Stimulated activated CD8-positive, alpha-beta memory T cell treated with anti-CD3 and anti-CD28 coated beads, Interleukin-15, amount 100 ng/mL, for 4 hours (primary cell): Measurements from ENCODE around the gene PHIP.

ENCODE experiments used
- DNase-seq, 2 donors: peaks; one replicate each; pipeline ENCODE4 v3.0.0-alpha.2; 2020; ENCODE audit warnings: low read depth in 2 of 2

Gene PHIP

GRCh38 chr6:79009819-79010218 is 68.2 kb downstream of the PHIP start:
- DNase-seq: no peak

GRCh38 chr6:79005497-79005896 is 72.6 kb downstream of the PHIP start:
- no peak for DNase-seq

DNA sequence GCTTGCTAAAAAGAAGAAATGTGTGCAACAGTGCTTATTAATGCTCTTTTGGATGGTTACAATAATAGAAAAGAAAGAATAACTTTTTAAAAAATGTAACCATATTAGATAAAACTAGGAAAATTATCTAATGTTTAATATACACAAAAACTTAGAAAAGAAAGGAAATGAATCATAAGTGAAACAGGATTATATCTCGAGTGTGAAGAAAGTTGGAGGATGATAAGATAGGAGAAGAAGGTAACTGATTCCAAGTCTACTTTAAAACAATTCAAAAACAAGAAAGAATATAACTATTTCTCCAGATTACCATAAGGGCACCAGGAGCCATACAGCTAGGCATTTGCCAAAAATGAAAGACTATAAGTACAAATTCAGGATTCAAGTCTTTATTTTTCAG is 73.0 kb downstream of the PHIP start:
- DNase-seq: no peak

GRCh38 chr6:79004239-79004638 is 73.8 kb downstream of the PHIP start:
- DNase-seq: no peak

DNA sequence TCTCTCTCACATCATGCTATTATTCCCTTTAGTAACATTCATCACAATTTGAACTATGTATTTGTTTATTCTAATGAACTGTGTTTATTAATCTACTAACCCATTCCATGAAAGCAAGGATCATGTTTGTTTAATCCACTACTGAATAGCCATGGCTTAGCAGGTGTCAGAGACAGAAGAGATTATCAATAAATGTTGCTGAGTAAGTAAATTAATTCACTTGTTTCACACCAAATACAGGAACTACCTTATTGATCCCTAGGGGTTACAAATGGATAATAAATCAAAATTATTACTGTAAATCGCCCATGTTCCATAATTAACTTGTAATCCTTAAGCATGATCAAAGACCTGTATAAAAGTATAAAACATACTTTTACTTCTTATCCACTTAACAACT is 76.6 kb downstream of the PHIP start:
- no peak for DNase-seq

DNA sequence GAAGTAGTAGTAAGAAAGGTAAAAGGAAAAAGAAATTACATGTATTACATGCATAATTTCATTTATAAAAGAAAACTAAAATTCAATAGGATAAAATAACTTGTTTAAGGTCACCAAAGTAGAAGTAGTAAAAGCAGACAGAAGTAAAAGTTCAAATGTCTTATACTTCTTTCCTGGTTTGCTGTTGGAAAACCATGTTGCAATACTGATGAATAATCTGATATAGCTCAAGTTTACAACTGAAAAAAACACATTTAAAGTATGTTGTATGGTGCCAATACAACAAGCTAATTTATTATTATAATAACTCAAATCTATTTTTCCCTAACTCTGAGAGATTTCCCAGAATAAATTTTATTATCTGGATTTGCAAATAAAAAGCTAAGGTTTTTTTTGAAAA is 78.3 kb downstream of the PHIP start:
- DNase-seq: no peak

GRCh38 chr6:78995946-78996345 is 82.1 kb downstream of the PHIP start:
- DNase-seq: no peak

- no peak for DNase-seq
These were observed 82.7 kb downstream of the PHIP start for GRCh38 chr6:78995346-78995745.

DNA sequence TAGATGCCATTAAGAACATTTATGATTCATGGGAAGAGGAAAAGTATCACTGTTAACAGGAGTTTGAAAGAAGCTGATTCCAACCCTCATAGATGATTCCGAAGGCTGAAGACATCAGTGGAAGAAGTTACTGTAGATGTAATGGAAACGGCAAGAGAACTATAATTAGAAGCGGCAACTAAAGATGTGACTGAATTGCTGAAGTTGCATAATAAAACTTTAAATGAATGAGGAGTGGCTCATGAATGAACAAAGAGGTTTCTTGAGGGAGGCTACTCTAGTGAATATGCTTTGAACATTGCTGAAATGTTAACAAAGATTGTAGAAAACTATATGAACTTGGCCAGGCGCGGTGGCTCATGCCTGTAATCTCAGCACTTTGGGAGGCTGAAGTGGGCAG is 84.1 kb downstream of the PHIP start:
- no peak for DNase-seq

DNA sequence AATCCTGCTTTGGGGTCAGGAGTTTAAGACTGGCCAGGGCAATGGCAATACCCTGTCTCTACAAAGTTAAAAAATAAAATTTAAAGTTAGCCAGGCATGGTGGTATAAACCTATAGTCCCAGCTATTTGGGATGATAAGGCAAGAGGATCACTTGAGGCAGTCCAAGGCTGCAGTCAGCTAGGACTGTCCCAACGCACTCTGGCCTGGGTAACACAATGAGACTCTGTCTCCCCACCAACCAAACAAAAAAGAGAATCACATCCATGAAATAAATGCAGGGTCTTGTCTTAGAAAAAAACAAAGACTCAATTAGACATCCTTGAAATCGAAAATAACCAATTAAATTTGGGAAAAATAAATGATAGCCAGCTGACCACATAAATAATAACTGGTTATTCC is 88.9 kb downstream of the PHIP start:
- DNase-seq: no peak

GRCh38 chr6:78986161-78986560 is 91.9 kb downstream of the PHIP start:
- DNase-seq: no peak

DNA sequence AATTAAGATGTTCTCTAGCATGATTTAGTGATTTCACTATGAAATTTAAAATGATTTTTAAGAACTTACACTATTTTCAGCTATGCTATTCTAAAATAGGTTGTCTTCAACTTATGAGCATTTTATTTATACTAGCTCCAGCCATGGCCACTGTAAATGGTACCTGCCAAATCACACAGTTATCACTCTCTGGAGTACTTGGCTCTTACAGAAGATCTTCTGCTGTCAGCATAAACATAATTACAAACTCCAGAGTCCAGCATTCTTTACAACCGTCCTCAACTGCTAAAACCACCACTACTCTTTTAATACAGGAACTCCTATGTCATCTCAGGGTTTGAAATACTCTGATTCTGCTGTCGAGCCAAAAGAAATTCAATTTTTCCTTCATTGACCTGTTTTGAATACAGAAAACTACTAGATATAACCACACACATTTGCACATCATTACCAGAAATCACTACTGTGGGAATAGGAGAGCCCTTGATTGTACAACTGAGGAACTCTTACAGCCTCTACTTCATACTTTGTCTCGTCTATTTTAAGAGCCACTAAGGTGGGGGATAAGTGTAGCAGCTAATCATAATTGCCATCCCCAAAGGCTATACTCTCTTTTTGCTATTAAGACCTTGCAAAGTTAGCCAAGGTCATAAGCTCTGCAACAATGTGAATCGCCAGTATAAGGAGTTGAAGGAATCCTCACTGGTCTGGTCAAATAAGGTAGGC is 93.7 kb downstream of the PHIP start:
- DNase-seq: no peak

DNA sequence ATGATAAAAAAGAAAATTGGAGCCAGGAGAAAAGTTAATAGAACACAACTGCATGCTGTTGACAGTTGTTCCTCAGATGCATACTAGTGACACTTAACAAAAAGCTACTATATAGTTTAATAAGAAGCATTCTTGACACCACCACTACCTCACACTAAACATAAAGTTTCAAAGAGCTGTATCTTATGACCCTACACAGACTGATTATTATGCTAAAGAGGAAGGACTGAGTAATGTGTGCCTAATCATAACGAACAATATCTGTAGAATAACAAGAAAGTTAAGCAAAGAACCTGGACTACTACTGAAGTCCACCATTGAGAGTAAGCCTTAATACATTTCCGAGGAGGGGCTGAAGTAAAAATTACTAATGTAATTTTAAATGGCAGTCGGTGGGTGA is 110.9 kb downstream of the PHIP start:
- no peak for DNase-seq

GRCh38 chr6:78966542-78966941 is 111.5 kb downstream of the PHIP start:
- no peak for DNase-seq

DNA sequence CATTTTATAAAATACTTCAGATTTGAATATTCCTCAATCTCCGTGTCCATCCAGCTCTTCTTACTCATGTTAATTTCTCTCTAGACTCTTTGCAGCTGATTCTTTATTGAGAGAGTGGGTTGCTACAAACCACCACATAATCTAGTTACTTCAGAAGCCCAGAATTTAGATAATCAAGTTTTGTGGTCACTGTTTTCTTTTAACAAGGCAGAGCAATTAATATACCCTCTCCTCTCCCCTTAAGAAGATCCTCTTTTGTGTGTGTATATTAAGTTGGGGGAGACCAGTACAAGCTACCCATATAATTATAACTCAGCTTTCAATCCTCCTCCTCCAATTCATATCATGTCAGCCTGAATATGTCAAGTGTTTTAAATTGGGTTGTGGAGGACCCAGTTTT is 115.6 kb downstream of the PHIP start:
- no peak for DNase-seq

DNA sequence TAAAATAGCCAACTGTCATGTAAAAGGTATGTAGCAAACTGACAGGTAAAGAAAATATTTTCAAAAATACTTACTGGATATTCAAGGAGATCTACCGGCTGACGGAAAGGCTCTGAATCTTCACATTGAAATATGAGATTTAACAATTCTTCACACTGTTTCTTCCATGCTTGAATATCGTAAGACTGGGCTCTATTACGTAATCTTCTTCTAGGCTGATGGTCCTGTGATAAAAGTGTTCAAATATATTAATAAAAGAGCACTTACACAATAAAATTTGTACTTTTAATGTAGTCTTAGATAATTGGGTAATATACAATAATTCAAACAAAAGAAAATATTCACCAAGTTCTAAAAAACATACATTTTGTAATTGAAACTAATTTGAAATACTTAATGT is 123.3 kb downstream of the PHIP start:
- no peak for DNase-seq

DNA sequence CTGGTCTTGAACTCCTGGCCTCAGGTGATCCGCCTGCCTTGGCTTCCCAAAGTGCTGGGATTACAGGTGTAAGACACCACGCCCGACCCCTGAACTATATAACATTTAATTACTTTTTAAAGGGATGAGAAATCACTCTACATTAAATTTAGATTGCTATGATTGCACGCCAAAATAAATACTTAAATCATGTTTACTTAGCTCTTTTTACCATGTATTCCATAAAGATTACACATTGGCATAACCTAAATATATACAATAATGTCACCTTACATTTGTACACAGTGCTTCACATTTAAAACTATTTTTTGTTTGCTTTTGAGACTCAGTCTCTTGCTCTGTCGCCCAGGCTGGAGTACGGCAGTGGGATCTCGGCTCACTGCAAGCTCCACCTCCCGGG is 124.3 kb downstream of the PHIP start:
- DNase-seq: no peak

- no peak for DNase-seq
These were observed 125.7 kb downstream of the PHIP start for GRCh38 chr6:78952362-78952761.

GRCh38 chr6:78948785-78949184 is 129.3 kb downstream of the PHIP start:
- no peak for DNase-seq

DNA sequence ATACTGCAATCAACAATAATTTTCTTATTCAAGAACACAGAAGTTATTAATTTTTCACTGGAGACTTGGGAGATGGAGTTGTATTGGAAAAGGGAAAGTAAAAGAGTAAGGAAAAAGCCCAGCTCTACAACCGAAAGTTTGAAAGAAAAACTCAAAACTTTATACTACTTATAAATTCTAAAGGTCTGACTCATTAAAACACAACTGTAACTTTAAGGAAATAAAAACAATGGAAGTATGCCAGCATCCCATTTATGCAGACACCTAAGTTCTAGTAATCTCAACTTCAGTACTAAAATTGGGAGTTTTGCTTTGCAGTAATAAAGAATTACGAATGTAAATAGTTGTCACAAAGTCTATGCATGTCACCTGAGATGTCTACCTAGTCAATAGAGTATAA is 130.1 kb downstream of the PHIP start:
- no peak for DNase-seq

DNA sequence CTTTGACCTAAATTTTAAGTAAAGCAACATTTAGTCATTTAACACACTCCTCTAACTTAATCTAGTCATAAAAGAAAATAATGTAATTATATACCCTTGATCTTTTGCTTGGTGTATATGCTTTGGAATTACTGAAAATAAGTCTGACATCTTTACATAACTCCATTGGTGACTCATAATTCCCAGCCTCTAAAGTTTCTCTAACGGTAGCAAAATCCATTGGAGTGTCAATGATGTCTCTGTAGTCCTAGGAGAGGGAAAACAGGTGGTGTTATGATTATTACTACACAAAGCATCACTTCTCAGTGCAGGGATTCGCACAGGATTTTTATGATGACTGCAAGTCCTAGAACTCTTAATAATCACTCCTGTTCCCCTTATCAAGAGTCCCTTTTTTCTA is 130.5 kb downstream of the PHIP start:
- no peak for DNase-seq

- DNase-seq: no peak
These were observed 135.6 kb downstream of the PHIP start for GRCh38 chr6:78942446-78942845.

GRCh38 chr6:78936515-78936914 is 141.5 kb downstream of the PHIP start:
- no peak for DNase-seq

- no peak for DNase-seq
These were observed 142.5 kb downstream of the PHIP start for GRCh38 chr6:78935553-78935952.
